H4 (cell line): ENCODE measurements around the gene FHOD3. TPM values are rescaled to one million over a fixed set of nuclear protein-coding genes. Genes with fewer than 3 reads are reported as not detected.

ENCODE experiments used
- DNase-seq: peaks from one replicate; pipeline ENCODE4 v3.0.0-alpha.2; 2015; ENCODE audit warnings: low spot score
- total RNA-seq: library from RNA; depleted of rRNA; stranded (reverse); fragments of >200 nt; shearing (Covaris generic); gene quantifications from 2 replicates; pipeline ENCODE4 v1.2.3, GENCODE V29; 2014

Gene FHOD3
- total RNA-seq, 1 experiment from 2014 or later = 6.1 TPM

DNA sequence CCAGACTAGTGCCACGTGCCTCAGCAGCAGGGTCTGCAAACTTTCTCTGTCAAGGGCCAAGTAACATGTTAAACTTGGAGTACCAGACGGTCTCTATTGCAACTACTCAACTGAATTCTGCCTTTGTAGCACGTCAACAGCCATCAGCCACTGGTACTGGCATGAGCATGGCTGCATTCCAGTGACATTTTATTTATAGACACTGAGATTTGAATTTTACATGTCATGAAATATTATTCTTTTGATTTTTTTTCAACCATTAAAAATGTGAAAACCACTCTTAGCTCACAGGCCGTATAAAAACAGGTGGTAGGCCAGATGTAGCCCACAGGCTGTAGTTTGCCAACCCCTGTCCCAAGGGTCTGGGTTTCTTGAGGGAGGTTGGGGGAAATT lies 331.6 kb downstream of the FHOD3 start:
- no peak for DNase-seq

GRCh38 chr18:36629836-36630235 lies 332.3 kb downstream of the FHOD3 start:
- DNase-seq = no peak

DNA sequence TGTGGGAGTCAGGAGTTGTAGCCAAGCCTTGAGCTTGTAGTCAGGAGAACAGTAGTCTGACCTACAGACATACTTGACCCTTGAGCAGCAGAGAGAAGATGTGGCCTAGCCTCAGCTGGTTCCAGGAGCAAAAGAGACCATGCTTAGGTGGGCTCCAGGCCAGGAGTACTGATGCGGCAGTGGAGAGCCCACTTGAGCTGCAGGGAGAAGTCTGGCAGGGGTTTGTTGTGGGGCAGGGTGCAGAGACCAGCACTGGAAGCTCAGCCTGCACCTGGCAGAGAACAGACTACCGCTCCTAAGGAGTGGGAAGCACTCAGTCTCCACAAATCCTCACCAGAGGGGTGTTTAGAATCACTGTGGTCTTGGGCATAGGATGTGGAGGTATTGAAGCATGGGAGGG lies 333.4 kb downstream of the FHOD3 start:
- DNase-seq = no peak

DNA sequence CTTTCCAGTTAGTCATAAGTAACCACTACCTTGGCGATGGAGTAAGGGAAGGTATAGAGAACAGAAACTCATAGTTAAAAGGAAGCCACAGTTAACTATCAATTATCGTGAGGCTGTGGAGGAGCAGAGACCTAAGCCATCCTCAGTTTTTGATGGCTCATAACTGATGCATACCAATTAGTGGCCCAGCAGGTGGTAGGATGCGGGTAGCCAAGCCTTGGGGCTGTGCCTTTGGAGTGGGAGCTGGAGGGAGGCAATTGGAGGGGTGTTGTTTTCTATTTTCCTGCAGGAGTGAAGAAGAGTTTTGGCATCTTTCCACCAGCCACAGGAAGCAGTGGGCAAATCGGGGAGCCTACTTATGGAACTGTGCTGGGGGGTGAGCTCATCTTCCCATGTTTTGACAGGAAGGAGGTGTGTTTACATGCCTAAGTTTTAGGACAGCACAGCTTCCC lies 336.5 kb downstream of the FHOD3 start:
- DNase-seq = no peak

DNA sequence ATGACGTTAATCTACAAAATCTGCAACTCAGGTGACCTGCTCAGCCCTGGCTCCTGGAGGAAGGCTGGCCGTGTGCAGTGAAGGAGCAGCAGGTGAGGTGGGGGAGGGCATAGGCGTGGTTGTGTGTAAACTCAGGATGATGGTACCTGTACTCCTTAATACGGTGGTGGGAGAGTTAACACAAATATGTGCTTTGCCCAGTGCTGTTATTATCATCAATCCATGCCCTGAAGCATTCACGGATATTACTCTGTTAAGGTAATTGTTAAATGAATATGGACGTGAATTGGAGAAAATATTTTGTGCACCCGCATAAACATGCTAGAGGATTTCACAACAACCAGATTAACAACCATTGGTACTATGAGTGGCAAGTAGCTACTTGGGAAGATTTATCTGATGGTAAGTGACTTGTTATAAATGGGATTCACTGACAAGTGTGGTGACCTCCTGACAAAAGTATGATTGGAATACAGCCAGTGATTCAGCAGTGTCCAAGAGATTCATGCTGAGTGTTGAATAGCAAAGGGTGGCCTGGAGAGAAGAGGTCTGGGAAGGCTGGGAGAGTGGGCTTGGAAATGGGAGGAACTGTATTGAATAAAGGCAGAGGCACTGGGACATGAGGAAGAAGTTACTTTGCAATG lies 337.2 kb downstream of the FHOD3 start:
- no peak for DNase-seq

DNA sequence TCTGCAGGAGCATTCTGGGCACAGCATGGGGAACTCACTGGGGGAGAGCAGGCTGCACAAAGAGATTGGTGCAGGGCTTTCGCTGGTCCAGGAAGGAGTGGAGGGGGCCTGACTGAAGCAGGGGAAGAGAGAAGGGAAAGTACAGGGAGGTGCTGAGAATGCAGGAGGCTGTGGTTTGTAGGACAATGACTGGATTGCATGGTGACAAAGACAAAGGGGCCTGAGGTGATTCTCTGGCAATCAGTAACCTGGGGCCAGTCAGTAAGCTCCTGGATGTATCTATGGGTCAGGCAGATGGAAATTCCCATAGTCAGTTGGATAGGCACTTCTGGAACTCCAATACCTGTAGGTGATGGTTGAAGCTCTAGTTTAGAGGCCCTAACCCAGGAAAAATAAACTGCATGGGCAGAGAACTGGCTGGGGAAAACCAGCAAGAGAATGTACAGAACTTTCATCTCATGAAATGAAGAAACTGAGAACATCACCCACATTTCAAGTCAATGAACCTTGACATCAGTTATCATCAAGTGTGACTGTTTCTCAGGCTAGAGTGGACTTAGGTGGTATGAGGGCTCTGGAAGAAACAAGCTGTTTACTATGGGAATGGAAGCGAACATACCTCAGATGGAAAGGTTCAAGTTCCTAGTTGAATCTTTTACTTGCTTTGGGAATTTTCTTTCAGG lies 338.0 kb downstream of the FHOD3 start:
- no peak for DNase-seq

- DNase-seq = no peak
Measured at GRCh38 chr18:36636237-36636817, 338.8 kb downstream of the FHOD3 start.

DNA sequence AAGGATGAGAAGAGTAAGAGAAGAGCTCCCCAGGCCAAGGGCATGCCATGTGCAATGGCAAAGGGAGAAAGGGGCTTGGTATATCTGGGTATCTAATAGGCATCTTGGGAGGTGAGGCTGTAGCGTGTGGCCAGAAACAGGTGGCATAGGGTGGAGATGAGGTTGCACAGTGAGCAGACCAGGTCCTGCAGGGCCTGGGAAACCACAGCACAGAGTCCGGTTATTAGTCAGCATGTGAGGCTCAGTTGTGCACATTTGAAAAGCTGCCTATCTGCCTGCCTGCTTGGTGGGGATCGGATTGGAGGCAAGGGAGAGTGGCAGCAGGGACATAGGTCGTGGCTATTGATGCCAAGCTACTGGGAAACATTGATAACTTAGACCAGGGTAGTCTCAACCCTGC lies 340.7 kb downstream of the FHOD3 start:
- DNase-seq = no peak

- DNase-seq = no peak
Measured at GRCh38 chr18:36640021-36640952, 342.8 kb downstream of the FHOD3 start.

DNA sequence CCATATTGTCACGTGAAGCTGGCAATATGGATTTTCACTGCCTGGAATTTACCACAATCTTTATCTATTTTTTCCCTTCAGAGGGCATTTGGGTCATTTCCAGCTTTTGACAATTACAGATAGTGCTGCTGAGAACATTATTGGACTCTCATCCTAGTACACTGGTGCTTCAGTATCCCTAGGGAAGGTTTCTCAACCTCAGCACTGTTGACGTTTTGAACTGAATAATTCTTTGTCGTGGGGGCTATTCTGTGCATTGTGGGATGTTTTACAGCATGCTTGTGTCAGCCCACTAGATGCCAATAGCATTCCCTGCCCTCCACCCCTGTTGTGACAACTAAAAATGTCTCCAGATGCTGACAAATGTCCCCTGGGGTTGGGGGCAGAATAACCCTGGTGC lies 345.5 kb downstream of the FHOD3 start:
- no peak for DNase-seq

DNA sequence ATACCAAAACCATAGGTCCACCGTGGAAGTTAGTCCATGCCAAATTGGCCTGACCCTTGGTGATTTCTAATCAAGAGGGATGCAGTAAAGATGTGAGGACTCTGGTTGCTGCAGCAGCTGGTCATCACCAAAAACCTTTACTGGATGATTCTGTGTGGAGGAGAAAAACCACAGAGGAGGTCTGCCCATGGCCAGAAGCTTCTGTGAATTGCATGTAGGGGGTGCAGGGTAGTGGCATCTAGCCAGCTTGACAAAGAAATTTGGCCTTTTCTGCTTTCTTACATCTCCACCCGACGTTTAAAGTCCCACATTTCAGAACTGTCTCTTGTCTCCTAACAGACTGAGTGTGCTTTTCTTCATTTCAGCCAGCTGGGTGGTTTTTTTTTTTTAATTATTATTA lies 351.3 kb downstream of the FHOD3 start:
- DNase-seq = no peak

DNA sequence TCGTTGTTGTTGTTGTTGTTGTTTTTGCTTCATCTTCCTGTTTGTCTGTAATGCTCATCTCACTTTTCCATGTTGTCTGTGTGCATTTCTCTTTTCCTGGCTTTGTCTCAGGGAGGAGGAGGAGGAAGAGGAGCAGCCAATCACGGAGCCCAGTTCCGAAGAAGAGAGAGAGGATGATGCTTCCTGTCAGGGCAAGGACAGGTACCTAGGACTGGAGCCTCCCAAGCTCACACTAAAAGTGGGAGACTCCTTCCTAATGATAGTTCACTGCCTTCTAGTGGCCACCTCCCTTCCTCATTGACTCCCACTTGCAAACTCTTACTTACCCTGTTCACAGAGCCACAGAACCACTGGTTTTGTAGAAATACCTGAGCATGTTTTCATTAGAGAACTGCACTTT lies 351.7 kb downstream of the FHOD3 start:
- no peak for DNase-seq

- no peak for DNase-seq
Measured at GRCh38 chr18:36650266-36650665, 352.8 kb downstream of the FHOD3 start.

- no peak for DNase-seq
Measured at GRCh38 chr18:36650906-36651305, 353.4 kb downstream of the FHOD3 start.

GRCh38 chr18:36652503-36652902 lies 355.0 kb downstream of the FHOD3 start:
- no peak for DNase-seq

DNA sequence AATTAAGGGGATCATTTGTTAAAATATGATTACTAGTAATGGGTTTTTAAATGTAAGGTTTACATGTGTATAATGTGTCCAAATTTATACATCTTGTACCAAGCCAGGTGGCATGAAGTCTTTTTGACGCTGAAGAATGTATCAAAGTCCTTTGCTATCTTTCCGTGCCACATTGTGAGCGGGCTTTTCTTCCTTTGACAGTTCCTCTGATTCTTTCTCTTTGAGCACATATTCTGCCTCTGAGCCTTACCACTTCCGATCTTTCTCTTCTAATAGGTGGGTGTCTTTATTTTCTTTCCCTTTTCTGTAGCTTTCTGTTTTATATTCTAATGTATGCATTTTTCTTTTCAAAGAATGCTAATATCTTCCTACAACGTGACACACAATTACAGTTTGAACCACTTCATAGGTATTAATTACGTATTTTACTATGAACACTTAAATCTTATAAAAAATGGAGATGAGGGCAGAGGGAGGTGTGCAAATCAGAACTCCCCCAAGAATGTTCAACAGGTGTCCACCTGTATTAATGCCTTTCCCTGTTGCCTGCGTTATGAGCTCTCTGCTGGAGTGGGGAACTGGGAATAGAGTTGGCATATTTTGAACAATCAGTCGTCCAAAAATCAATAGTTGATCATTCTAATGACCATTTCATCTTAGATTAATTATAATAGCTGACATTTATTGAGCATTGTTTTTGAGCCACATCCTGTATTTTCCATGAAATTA lies 355.8 kb downstream of the FHOD3 start:
- no peak for DNase-seq

DNA sequence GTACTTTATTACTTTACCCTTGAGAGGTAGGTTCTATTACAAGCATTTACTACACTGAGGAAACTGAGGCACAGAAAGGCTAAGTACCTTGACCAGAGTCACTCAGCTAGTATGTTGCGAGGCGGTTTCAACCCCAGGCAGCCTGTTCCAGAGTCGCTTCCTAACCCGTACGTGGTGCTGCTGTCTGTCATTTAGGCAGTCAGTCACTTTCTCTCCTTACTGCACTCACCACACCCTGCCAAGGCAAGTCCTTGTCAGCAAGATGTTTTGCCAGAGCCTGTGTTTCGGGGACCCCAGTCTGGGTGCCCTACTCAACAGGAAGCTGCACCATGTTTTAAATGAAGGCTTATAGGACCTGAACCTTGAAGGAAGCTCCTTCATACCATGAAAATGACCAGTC lies 356.4 kb downstream of the FHOD3 start:
- no peak for DNase-seq

DNA sequence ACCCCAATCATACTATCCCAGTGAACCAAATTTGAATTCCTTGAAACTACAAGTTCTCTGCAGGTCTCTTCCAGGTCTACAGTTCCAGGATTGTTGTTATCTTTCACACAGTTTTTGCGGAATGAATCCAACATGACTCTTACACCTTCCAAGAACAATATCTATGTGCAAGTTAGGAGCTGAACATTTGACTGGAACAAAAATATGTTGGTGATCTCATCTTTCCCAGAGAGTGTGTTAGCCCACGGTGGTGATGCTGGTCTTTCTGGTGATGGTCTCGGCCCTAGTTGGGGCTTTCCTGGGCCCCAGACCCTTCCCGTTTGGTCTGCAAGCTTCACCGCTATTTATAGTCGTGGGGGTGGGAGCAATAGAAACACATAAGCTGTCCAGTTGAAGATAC lies 357.6 kb downstream of the FHOD3 start:
- no peak for DNase-seq

- DNase-seq = no peak
Measured at GRCh38 chr18:36655930-36656329, 358.4 kb downstream of the FHOD3 start.

- DNase-seq = no peak
Measured at GRCh38 chr18:36658611-36659010, 361.1 kb downstream of the FHOD3 start.

GRCh38 chr18:36660311-36660710 lies 362.8 kb downstream of the FHOD3 start:
- DNase-seq = no peak

DNA sequence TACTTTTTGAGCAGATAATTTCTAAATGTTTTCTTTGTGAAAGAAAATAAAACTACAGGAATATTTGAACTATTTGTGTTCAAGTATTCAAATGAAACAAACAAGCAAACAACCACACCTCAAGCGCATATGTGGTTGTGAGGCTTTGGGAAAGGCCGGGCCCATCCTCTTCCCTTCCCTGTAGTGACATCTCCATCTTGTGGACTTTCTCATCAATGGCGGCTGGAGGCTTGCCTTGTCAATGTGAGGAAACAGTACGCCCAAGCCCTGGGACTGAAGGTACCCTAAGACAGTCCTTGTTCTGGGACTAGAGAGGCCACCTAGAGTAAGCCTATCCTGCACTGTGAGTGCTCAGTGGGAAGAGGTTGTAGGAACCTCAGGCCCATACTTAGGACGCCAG lies 364.5 kb downstream of the FHOD3 start:
- no peak for DNase-seq
